22Rv1 (cell line): Measurements from ENCODE around the gene JMY.

ENCODE experiments used
- ZFX ChIP-seq: fragments of 450-650 bp; IDR thresholded peaks from 2 replicates; pipeline ENCODE4 v1.6.1; 2017; ENCODE audit warnings: antibody characterized with exemption, borderline replicate concordance
- TF ChIP-seq, protein P1 (sequence below): fragments of 450-650 bp; IDR thresholded peaks from 2 replicates; pipeline ENCODE4 v1.5.1; 2017; ENCODE audit warnings: mild to moderate bottlenecking

DNA sequence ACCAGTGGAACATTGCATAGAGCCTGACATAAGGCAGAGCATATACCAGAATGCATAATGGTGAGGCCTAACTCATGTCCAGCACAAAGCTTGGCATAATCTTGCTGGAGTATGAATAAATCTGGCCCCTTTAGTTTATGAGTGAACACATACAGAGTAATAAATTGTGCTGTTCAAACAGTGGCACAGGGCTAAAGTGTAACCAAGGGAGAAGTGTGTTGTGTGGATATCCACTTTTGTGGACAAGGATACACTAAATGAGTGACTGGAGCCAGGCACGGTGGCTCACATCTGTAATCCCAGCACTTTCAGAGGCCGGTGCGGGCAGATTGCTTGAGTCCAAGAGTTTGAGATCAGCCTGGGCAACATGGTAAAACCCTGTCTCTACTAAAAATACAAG lies 29.4 kb upstream of the JMY start:
- TF ChIP-seq, protein P1, sequence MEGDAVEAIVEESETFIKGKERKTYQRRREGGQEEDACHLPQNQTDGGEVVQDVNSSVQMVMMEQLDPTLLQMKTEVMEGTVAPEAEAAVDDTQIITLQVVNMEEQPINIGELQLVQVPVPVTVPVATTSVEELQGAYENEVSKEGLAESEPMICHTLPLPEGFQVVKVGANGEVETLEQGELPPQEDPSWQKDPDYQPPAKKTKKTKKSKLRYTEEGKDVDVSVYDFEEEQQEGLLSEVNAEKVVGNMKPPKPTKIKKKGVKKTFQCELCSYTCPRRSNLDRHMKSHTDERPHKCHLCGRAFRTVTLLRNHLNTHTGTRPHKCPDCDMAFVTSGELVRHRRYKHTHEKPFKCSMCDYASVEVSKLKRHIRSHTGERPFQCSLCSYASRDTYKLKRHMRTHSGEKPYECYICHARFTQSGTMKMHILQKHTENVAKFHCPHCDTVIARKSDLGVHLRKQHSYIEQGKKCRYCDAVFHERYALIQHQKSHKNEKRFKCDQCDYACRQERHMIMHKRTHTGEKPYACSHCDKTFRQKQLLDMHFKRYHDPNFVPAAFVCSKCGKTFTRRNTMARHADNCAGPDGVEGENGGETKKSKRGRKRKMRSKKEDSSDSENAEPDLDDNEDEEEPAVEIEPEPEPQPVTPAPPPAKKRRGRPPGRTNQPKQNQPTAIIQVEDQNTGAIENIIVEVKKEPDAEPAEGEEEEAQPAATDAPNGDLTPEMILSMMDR, result no peak
- no peak for TF ChIP-seq ZFX
